Measurements from ENCODE around the gene RHBDF2.

Gene RHBDF2

GRCh38 chr17:76469991-76470739 lies 31.1 kb downstream of the RHBDF2 start:
- Histone ChIP-seq H3K36me3 (ENCODE audit: control insufficient read depth, insufficient read depth, low read length) (peaks cover 3% of the 10 kb centered on the region; the same call in 1 of the 2 replicates), H3K9me3 (ENCODE audit: control insufficient read depth, insufficient read depth, low read length) (no peaks in the 10 kb centered on the region), H3K4me1 (ENCODE audit: control insufficient read depth, insufficient read depth, low read length) (no peaks in the 10 kb centered on the region), H3K27ac (ENCODE audit: low read length) (no peak overlapping the region), H3K27me3 (ENCODE audit: control insufficient read depth, insufficient read depth, low read length) (no peaks in the 10 kb centered on the region), H3K4me3 (ENCODE audit: low read length) (no peak overlapping the region)
- WGBS (ENCODE audit: insufficient coverage, insufficient read length) = no CpG with 5 or more reads among the region's 13 CpGs
- DNase-seq (ENCODE audit: low read depth, low spot score) = no peak

DNA sequence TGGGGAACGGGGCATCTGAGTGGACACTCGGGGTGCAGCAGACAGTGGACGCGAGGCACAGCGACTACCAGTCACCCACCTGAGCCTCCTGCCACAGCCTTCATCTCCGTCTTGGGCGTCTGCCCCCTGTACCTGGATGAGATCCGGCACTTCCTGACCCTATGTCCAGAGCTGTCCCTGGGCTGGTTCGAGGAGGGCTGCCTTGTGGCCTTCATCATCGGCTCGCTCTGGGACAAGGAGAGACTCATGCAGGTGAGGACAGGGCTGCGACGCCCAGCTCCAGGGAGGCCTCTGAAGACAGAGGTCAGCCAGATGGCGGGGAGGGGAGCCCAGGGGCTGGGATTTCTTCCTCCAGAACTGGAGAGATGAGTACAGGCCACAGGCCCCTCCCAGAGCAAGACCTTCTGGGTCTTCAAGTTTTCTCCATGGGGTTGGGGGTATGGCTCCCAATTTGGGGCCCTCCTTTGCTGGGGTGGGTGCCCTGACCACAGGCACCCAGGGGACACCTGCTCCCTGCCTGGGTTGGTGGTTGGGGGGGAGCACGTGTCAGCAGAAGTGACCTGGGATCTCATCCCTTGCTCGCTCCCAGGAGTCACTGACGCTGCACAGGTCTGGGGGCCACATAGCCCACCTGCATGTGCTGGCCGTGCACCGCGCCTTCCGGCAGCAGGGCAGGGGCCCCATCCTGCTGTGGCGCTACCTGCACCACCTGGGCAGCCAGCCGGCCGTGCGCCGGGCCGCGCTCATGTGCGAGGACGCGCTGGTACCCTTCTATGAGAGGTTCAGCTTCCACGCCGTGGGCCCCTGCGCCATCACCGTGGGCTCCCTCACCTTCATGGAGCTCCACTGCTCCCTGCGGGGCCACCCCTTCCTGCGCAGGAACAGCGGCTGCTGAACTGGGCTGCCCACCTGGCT lies 31.9 kb downstream of the RHBDF2 start:
- Histone ChIP-seq H3K9me3 (ENCODE audit: control insufficient read depth, insufficient read depth, low read length) (no peaks in the 10 kb centered on the region), H3K27ac (ENCODE audit: low read length) (no peak overlapping the region), H3K27me3 (ENCODE audit: control insufficient read depth, insufficient read depth, low read length) (no peaks in the 10 kb centered on the region), H3K4me3 (ENCODE audit: low read length) (no peak overlapping the region), H3K36me3 (ENCODE audit: control insufficient read depth, insufficient read depth, low read length) (peaks cover under 1% of the 10 kb centered on the region; the same call in 1 of the 2 replicates), H3K4me1 (ENCODE audit: control insufficient read depth, insufficient read depth, low read length) (no peaks in the 10 kb centered on the region)
- no CpG with 5 or more reads among the region's 38 CpGs for WGBS (ENCODE audit: insufficient coverage, insufficient read length)
- DNase-seq (ENCODE audit: low read depth, low spot score) = no peak

- WGBS (ENCODE audit: insufficient coverage, insufficient read length) = no CpG with 5 or more reads among the region's 14 CpGs
- no peaks in the 10 kb centered on the region; the same call in 1 of the 2 replicates for H3K36me3 ChIP-seq (ENCODE audit: control insufficient read depth, insufficient read depth, low read length)
- no peaks in the 10 kb centered on the region for H3K4me1 ChIP-seq (ENCODE audit: control insufficient read depth, insufficient read depth, low read length)
Measured at GRCh38 chr17:76468634-76469010, 32.6 kb downstream of the RHBDF2 start.

DNA sequence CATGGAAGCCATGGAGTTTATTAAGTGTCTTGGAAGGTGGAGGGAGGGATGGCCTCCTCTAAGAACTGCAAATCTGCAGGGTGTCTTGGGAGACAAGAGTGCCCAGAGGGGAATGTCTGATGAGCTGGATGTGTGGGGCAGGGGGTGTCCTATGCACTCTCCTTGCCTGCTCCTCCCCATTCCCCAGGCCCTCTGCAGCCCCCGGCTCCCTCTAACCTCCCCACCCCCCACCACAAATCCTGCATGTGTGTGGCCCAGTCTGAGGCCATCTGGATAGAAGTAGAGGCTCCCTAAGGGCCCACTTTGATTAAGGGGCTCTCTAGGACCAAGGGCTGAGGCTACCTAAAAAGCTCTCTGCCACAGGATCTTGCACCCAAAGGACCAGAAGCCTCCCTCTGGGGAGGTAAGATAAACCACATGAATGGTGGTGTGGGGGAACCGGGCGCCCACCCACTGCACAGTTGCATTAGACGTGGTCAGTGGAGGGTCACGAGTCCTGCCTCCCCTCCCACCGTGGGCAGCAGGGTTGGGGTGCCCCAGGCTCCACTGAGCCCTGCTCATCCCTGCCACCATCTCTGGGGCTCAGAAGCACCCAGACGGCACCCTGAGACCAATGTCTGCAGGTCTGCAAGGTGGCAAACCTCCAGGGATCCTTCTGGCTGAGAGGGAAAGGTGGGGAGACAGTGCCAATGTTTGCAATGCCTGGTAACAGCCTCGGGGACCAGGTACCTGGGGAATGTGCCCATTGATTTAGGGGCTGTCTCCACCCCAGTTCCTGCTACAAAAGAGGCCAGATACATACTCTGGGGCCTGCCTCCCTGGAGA lies 33.2 kb downstream of the RHBDF2 start:
- no peaks in the 10 kb centered on the region for H3K9me3 ChIP-seq (ENCODE audit: control insufficient read depth, insufficient read depth, low read length)
- no CpG with 5 or more reads among the region's 8 CpGs for WGBS (ENCODE audit: insufficient coverage, insufficient read length)
- no peak overlapping the region for H3K4me3 ChIP-seq (ENCODE audit: low read length)
- H3K27ac ChIP-seq (ENCODE audit: low read length) = no peak overlapping the region
- no peak for DNase-seq (ENCODE audit: low read depth, low spot score)
- H3K27me3 ChIP-seq (ENCODE audit: control insufficient read depth, insufficient read depth, low read length) = no peaks in the 10 kb centered on the region
- no peaks in the 10 kb centered on the region; the same call in 1 of the 2 replicates for H3K36me3 ChIP-seq (ENCODE audit: control insufficient read depth, insufficient read depth, low read length)
- H3K4me1 ChIP-seq (ENCODE audit: control insufficient read depth, insufficient read depth, low read length) = no peaks in the 10 kb centered on the region

More at GRCh38 chr17:76468634-76469010, 32.6 kb downstream of the RHBDF2 start:
- no peak overlapping the region for H3K4me3 ChIP-seq (ENCODE audit: low read length)
- no peaks in the 10 kb centered on the region for H3K9me3 ChIP-seq (ENCODE audit: control insufficient read depth, insufficient read depth, low read length)
- no peak overlapping the region for H3K27ac ChIP-seq (ENCODE audit: low read length)
- no peak for DNase-seq (ENCODE audit: low read depth, low spot score)
- no peaks in the 10 kb centered on the region for H3K27me3 ChIP-seq (ENCODE audit: control insufficient read depth, insufficient read depth, low read length)

GRCh38 chr17:76467366-76467765 lies 33.9 kb downstream of the RHBDF2 start, which contains the start of gene AANAT:
AANAT (plus strand) TSS chr17:76467603; CDS start chr17:76468747, 1,144 bp downstream.
- H3K9me3 ChIP-seq (ENCODE audit: control insufficient read depth, insufficient read depth, low read length) = no peaks in the 10 kb centered on the region
- DNase-seq (ENCODE audit: low read depth, low spot score) = no peak
- no peak within 1 kb of the TSS for H3K27ac ChIP-seq (ENCODE audit: low read length)
- H3K4me1 ChIP-seq (ENCODE audit: control insufficient read depth, insufficient read depth, low read length) = no peaks in the 10 kb centered on the region
- no peak within 1 kb of the TSS for H3K4me3 ChIP-seq (ENCODE audit: low read length)
- no CpG with 5 or more reads among the region's 11 CpGs for WGBS (ENCODE audit: insufficient coverage, insufficient read length)
- no peaks in the 10 kb centered on the region for H3K27me3 ChIP-seq (ENCODE audit: control insufficient read depth, insufficient read depth, low read length)
- no peaks in the 10 kb centered on the region; the same call in 1 of the 2 replicates for H3K36me3 ChIP-seq (ENCODE audit: control insufficient read depth, insufficient read depth, low read length)

DNA sequence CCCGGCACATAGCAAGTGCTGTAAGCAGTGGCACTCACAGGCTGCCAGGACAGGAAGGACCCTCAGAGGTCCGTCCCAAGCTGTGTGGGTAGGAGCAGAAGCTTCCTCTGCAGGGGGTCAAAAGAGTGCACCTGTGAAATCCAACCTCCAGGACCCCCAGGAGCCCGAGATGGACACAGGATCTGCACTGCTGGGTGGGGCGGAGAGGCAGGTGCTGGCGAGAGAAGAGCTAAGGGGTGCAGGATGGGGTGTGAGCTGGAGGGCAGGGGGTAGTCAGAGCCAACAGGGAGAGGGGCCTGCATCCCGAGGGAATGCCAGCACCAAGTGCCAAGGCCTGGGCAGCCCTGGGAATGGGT lies 34.5 kb downstream of the RHBDF2 start:
- WGBS (ENCODE audit: insufficient coverage, insufficient read length) = no CpG with 5 or more reads among the region's 6 CpGs
- Histone ChIP-seq H3K4me3 (ENCODE audit: low read length) (no peak overlapping the region), H3K36me3 (ENCODE audit: control insufficient read depth, insufficient read depth, low read length) (no peaks in the 10 kb centered on the region; the same call in 1 of the 2 replicates), H3K9me3 (ENCODE audit: control insufficient read depth, insufficient read depth, low read length) (no peaks in the 10 kb centered on the region), H3K27ac (ENCODE audit: low read length) (no peak overlapping the region), H3K4me1 (ENCODE audit: control insufficient read depth, insufficient read depth, low read length) (no peaks in the 10 kb centered on the region), H3K27me3 (ENCODE audit: control insufficient read depth, insufficient read depth, low read length) (no peaks in the 10 kb centered on the region)
- no peak for DNase-seq (ENCODE audit: low read depth, low spot score)

- Histone ChIP-seq H3K4me1 (ENCODE audit: control insufficient read depth, insufficient read depth, low read length) (no peaks in the 10 kb centered on the region), H3K27ac (ENCODE audit: low read length) (no peak overlapping the region), H3K27me3 (ENCODE audit: control insufficient read depth, insufficient read depth, low read length) (no peaks in the 10 kb centered on the region), H3K4me3 (ENCODE audit: low read length) (no peak overlapping the region), H3K9me3 (ENCODE audit: control insufficient read depth, insufficient read depth, low read length) (no peaks in the 10 kb centered on the region), H3K36me3 (ENCODE audit: control insufficient read depth, insufficient read depth, low read length) (no peaks in the 10 kb centered on the region)
- no peak for DNase-seq (ENCODE audit: low read depth, low spot score)
- WGBS (ENCODE audit: insufficient coverage, insufficient read length) = no CpG with 5 or more reads among the region's 24 CpGs
Measured at GRCh38 chr17:76462556-76463290, 38.5 kb downstream of the RHBDF2 start.

DNA sequence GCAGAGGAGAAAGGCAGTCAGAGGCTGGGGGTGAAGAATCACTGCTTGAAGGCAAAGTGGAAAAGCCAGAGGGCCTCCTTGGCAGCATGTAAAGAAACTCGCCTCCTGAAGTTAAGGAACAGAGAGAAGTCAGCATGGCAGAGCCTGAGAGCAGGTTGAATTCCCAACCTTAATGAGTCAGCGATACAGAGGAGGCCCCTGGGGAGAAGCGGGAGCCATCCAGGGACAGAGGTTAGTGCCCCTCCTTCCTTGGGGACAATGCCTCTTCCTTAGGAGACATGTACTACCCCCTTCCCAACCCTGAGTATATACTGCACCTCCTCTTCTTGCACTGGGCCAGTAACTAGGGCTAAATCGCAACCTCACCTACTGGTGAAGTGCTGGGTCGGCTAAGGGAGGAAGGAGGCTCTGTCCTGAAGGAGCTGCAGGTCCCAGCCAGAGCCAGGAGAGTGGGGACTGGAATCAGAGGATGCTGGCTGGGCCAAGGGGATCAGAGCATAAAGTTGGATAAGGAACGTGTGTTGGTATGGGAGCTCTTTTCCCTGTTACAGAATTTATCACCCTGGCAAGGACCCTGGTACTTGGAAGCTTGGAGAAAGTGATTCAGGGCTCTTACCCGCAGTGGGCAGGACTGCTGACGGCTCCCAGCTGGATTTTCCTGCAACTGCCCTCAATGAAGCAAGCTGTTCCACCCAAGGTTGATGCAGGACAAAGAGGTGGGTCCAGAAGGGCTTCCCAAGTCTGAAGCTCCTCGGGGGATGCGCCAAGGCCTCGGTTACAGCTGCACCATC lies 39.3 kb downstream of the RHBDF2 start:
- WGBS (ENCODE audit: insufficient coverage, insufficient read length) = no CpG with 5 or more reads among the region's 11 CpGs
- no peaks in the 10 kb centered on the region for H3K4me1 ChIP-seq (ENCODE audit: control insufficient read depth, insufficient read depth, low read length)

GRCh38 chr17:76459674-76460073 lies 41.5 kb downstream of the RHBDF2 start:
- Histone ChIP-seq H3K36me3 (ENCODE audit: control insufficient read depth, insufficient read depth, low read length) (no peaks in the 10 kb centered on the region), H3K27ac (ENCODE audit: low read length) (no peak overlapping the region), H3K4me1 (ENCODE audit: control insufficient read depth, insufficient read depth, low read length) (no peaks in the 10 kb centered on the region), H3K27me3 (ENCODE audit: control insufficient read depth, insufficient read depth, low read length) (no peaks in the 10 kb centered on the region), H3K4me3 (ENCODE audit: low read length) (no peak overlapping the region), H3K9me3 (ENCODE audit: control insufficient read depth, insufficient read depth, low read length) (no peaks in the 10 kb centered on the region)
- no CpG with 5 or more reads among the region's 4 CpGs for WGBS (ENCODE audit: insufficient coverage, insufficient read length)
- DNase-seq (ENCODE audit: low read depth, low spot score) = no peak

More for the DNA sequence above, 39.3 kb downstream of the RHBDF2 start:
- no peaks in the 10 kb centered on the region for H3K36me3 ChIP-seq (ENCODE audit: control insufficient read depth, insufficient read depth, low read length)
- H3K4me3 ChIP-seq (ENCODE audit: low read length) = no peak overlapping the region
- H3K27ac ChIP-seq (ENCODE audit: low read length) = no peak overlapping the region
- H3K27me3 ChIP-seq (ENCODE audit: control insufficient read depth, insufficient read depth, low read length) = no peaks in the 10 kb centered on the region
- DNase-seq (ENCODE audit: low read depth, low spot score) = no peak
- no peaks in the 10 kb centered on the region for H3K9me3 ChIP-seq (ENCODE audit: control insufficient read depth, insufficient read depth, low read length)

Data from iPS DF 6.9 (cell line).